Measurements from ENCODE around the gene STRADA.

STRADA gene

DNA sequence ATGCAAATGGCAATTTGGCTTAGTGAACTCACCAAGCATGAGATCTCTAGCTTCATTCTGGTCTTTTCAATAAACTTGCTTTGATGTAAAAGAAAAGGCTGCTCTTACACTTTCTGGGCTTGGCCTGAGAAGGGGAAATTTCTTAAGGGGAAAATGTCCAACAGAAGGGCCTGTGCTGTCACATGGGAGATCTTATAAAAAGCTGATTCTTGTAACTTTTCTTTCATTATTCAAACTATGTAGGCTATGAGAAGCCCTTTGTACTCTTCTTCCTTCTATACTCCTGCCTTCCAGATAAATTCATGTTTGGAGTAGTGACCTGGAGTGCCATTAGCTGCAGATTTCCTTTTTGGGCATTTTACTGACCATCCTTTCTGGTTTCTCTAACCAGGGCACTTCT, 58.6 kb downstream of the STRADA start:
- DNase-seq (ENCODE audit: low spot score), result no peak

DNA sequence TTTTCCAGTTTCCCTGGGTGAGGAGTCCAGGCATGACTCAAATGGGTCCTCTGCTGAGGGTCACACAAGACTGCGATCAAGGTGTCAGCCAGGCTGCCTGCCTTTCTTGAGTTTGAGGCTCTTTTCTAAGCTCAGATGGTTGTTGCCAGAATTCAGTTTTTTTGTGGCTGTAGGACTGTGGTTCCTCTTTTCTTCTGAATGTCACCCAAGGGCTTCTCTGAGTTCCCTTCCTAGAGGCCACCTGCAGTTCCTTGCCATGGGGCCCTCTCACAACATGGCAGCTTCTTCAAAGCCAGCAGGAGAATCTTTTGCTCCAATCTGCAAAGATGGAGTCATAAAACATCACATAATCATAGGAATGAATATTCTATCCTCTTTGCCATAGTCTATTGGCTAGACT, 59.2 kb downstream of the STRADA start:
- no peak for DNase-seq (ENCODE audit: low spot score)

GRCh38 chr17:63681530-63681929, 60.1 kb downstream of the STRADA start:
- DNase-seq (ENCODE audit: low spot score), result no peak

DNA sequence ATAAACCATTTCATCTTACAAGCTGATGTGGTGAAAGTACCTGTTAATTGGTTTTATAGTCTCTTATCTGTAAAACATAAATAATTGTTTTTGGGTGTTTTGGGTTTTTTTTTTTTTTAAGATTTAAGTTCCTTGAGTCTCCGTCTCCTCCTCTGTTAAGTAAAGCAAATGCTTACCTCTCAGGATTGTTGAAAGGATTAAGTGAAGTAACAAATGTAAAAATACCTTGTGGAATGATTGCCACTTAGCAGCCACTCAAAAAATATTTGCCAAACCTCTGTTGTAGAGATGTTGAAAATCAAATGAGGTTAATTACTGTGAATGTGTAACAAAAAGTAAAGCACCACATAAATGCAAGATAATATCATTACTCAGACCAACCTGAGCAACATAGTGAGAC, 60.9 kb downstream of the STRADA start:
- DNase-seq (ENCODE audit: low spot score), result no peak

- DNase-seq (ENCODE audit: low spot score), result no peak
Observed at GRCh38 chr17:63679214-63679613, 62.4 kb downstream of the STRADA start.

DNA sequence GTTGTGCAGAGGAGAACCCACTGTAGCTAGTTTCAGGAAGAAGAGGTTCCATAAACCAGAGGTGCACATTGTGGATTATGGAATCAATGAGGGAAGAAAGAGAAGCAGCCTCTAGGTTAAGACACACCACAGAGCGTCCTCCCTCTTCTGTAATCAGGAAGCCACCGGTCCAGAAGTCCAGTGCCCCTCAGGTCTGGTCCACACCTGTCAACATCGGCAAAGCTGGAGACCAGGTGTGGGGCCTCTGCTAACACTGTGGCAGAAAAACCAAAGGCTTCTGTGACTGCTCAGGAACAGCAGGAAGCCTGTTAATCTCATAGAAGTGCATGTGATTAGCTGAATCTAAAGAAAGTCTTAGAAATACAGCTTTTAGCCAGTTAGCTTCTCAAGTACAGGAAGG, 65.0 kb downstream of the STRADA start:
- DNase-seq (ENCODE audit: low spot score), result no peak

- DNase-seq (ENCODE audit: low spot score), result peak; percentile 70
Observed at GRCh38 chr17:63675607-63676546, 65.7 kb downstream of the STRADA start.

DNA sequence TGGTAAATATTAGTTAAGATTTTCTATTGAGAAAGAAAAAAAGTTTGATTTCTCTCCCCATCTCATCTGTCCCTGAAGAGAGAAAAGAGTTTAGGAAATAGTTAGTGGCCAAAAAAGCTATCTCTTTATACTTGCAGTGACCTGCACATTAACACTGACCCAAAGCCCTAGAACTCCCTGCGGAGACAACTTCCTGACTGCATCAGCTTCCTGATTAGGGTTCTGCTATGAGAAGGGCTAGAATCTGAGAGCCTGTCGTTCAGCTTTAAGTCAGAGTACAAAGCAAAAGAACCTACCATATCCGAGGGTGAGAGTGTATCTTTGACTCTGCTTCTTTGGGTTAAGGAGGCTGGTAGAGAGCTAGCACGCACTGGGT, 66.4 kb downstream of the STRADA start:
- DNase-seq (ENCODE audit: low spot score), result no peak

DNA sequence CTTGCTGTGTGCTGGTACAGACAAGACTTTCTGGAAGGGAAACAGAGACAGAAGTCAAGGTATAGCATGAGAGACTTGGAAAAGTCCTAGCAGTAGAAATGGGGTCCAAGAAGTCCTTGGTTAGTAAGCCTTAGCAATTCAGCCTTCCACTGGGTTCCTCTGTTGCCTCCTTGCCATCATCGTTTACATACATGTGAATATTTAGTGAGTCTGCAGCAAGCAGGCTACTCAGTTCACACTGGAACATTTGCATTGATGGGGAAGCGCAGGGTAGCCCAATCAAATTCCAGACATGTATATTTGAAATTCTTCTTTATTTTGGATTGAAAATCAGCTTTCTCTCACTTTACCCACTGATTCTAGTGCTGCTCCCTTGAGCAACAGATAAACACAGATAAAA, 68.7 kb downstream of the STRADA start:
- no peak for DNase-seq (ENCODE audit: low spot score)

GRCh38 chr17:63665527-63666214, 75.9 kb downstream of the STRADA start:
- no peak for DNase-seq (ENCODE audit: low spot score)

- DNase-seq (ENCODE audit: low spot score), result no peak
Observed at GRCh38 chr17:63659850-63660249, 81.7 kb downstream of the STRADA start.

GRCh38 chr17:63658366-63658765, 83.2 kb downstream of the STRADA start:
- no peak for DNase-seq (ENCODE audit: low spot score)

GRCh38 chr17:63657786-63658185, 83.8 kb downstream of the STRADA start:
- no peak for DNase-seq (ENCODE audit: low spot score)

DNA sequence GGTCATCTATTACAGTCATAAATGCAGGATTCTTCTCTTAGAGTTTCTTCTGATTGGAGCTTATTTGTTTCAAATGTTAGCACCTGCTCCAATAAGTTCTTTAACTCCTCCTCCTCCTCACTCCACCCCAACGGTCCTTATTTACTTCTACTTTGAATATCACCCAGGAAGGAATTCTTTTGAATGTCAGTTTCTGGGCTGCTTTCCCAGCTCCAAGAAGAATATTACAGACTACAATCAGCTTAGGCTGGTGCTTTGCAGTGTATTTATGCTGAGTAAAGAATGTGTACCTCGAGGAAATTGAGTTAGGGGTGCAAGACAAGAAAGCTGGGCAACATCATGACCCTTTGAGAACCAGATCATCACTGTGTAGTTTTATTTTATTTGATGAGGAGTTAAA, 88.5 kb downstream of the STRADA start:
- no peak for DNase-seq (ENCODE audit: low spot score)

All from AG08396 (cell line).